GM12878 (cell line): Measurements from ENCODE around the gene PLAGL1. TPM values are rescaled to one million over a fixed set of nuclear protein-coding genes. Genes with fewer than 3 reads are reported as not detected.

ENCODE experiments used
- ATAC-seq: fragments of 200-7000 bp; cut with Tn5 transposase; 3 replicates; pipeline ENCODE4 v1.9.1; 2020; ENCODE audit warnings: mild to moderate bottlenecking, moderate library complexity
- BruUV-seq: library from RNA; stranded (reverse); fragments of 400-500 nt; replicated peaks from 2 replicates; lab custom pipeline; 2021; lab: Mats Ljungman, UMichigan
- CTCF ChIA-PET: fragments of 300-600 bp; sonication (Branson Sonifier 250); formaldehyde crosslinking; extraction: SDS; loops from one replicate; lab custom pipeline; 2021; ENCODE audit warnings: inconsistent platforms; lab: Yijun Ruan, JAX
- POLR2A ChIA-PET: fragments of 350-600 bp; formaldehyde crosslinking; extraction: SDS; loops from one replicate; lab custom pipeline; 2021; ENCODE audit warnings: inconsistent platforms; lab: Charles Lee
- RAD21 ChIA-PET: fragments of 300-600 bp; sonication (Branson Sonifier 250); formaldehyde crosslinking; loops from one replicate; lab custom pipeline; 2023; ENCODE audit warnings: antibody characterized with exemption; ENCODE audit not compliant: unreplicated experiment; lab: Charles Lee
- SMC1A ChIA-PET: fragments of 300-600 bp; sonication (Branson Sonifier 250); formaldehyde crosslinking; loops from one replicate; lab custom pipeline; 2023; ENCODE audit not compliant: unreplicated experiment, uncharacterized antibody; lab: Charles Lee
- DNase-seq: peaks from one replicate; pipeline ENCODE4 v3.0.0-alpha.2; 2011; ENCODE audit warnings: low read depth, low spot score
- FAIRE-seq: peaks from 3 replicates; lab custom pipeline; 2011; peaks lifted over from hg19 to GRCh38; lab: Jason Lieb, UNC
- H2AFZ ChIP-seq: 2 replicates; pipeline ENCODE4 v1.6.0; 2011; ENCODE audit warnings: low read depth, low read length, control low read depth; ENCODE audit not compliant: control insufficient read depth
- H3K27ac ChIP-seq: 2 replicates; pipeline ENCODE4 v1.5.1; 2011; ENCODE audit warnings: control low read depth; ENCODE audit not compliant: control insufficient read depth, insufficient read depth
- H3K27me3 ChIP-seq, 2 experiments: replicated peaks in 1 of 2; 2 replicates each; pipeline versions ENCODE4 v1.6.0 to v1.6.1; 2011; ENCODE audit warnings: low read length in 1 of 2; ENCODE audit not compliant: control insufficient read depth in 2 of 2, insufficient read depth in 2 of 2
- H3K36me3 ChIP-seq, 2 experiments: 2 replicates each; pipeline ENCODE4 v1.5.1; 2011; ENCODE audit warnings: low read length in 1 of 2; ENCODE audit not compliant: control insufficient read depth in 2 of 2, insufficient read depth in 2 of 2
- H3K4me1 ChIP-seq: 2 replicates; pipeline ENCODE4 v1.6.1; 2011; ENCODE audit warnings: mild to moderate bottlenecking, low read length, moderate library complexity, mixed read lengths; ENCODE audit not compliant: control insufficient read depth, insufficient read depth
- H3K4me2 ChIP-seq: 2 replicates; pipeline ENCODE4 v1.6.0; 2011; ENCODE audit warnings: control low read depth; ENCODE audit not compliant: control insufficient read depth, insufficient read depth
- H3K4me3 ChIP-seq: fragments of 200-600 bp; sonication (generic); 2 replicates; pipeline ENCODE4 v1.5.1; 2016
- H3K79me2 ChIP-seq: 2 replicates; pipeline ENCODE4 v1.6.0; 2011; ENCODE audit warnings: low read length; ENCODE audit not compliant: control insufficient read depth, insufficient read depth
- H3K9ac ChIP-seq: 2 replicates; pipeline ENCODE4 v1.8.0; 2011; ENCODE audit warnings: low read length, control low read depth, mixed read lengths; ENCODE audit not compliant: control insufficient read depth, insufficient read depth
- H3K9me3 ChIP-seq: replicated peaks from 3 replicates; pipeline ENCODE4 v1.5.1; 2011; ENCODE audit warnings: mild to moderate bottlenecking, low read length; ENCODE audit not compliant: control insufficient read depth, insufficient read depth
- H4K20me1 ChIP-seq: 2 replicates; pipeline ENCODE4 v1.6.0; 2011; ENCODE audit not compliant: control insufficient read depth, insufficient read depth
- FOS ChIP-seq: IDR thresholded peaks from 3 replicates; pipeline ENCODE4 v1.6.1; 2011; ENCODE audit warnings: borderline replicate concordance; ENCODE audit not compliant: insufficient read length; ENCODE audit errors: extremely low read depth
- GATAD2B ChIP-seq: fragments of 450-650 bp; conservative IDR thresholded peaks from 2 replicates; pipeline ENCODE4 v1.6.1; 2017; ENCODE audit warnings: low read depth, mild to moderate bottlenecking, moderate library complexity
- LARP7 ChIP-seq: fragments of 450-650 bp; IDR thresholded peaks from 2 replicates; pipeline ENCODE4 v1.6.1; 2017; ENCODE audit warnings: mild to moderate bottlenecking
- NFIC ChIP-seq: IDR thresholded peaks from 2 replicates; pipeline ENCODE4 v1.6.1; 2012; ENCODE audit warnings: low read depth, mild to moderate bottlenecking, inconsistent platforms, low read length, moderate library complexity
- NFXL1 ChIP-seq: fragments of 450-650 bp; IDR thresholded peaks from 2 replicates; pipeline ENCODE4 v1.6.1; 2017; ENCODE audit warnings: antibody characterized with exemption, mild to moderate bottlenecking, borderline replicate concordance
- RAD51 ChIP-seq: fragments of 450-650 bp; IDR thresholded peaks from 2 replicates; pipeline ENCODE4 v1.6.1; 2016; ENCODE audit warnings: moderate library complexity, mild to moderate bottlenecking, inconsistent platforms
- RBBP5 ChIP-seq: fragments of 200-600 bp; sonication (generic); conservative IDR thresholded peaks from 2 replicates; pipeline ENCODE4 v1.6.1; 2016
- SUPT20H ChIP-seq: IDR thresholded peaks from 2 replicates; pipeline ENCODE4 v1.6.1; 2011; ENCODE audit warnings: low read depth, mild to moderate bottlenecking, low read length, moderate library complexity, borderline replicate concordance; ENCODE audit not compliant: control insufficient read depth
- WGBS: methylation state at CpG from one replicate; pipeline ENCODE4 v1.1.6; 2016; ENCODE audit warnings: low lambda C conversion rate; ENCODE audit not compliant: insufficient replicate concordance, insufficient coverage; ENCODE audit errors: missing lambda C conversion rate; 5-methylcytosine and 5-hydroxymethylcytosine counted together
- in situ Hi-C: fragments of 300-500 bp; cut with MboI; formaldehyde crosslinking; loops from 9 replicates; pipeline ENCODE4 v1.14.3; 2018; ENCODE audit warnings: mixed read lengths
- intact Hi-C: fragments of 100-400 bp; cut with micrococcal nuclease; formaldehyde crosslinking; loops from one replicate; pipeline ENCODE4 v1.14.2; 2022; ENCODE audit not compliant: unreplicated experiment
- polyA plus RNA-seq, 11 experiments: library from polyadenylated mRNA; depleted of rRNA in 4 of 11; unstranded in 6 of 11; stranded (reverse) in 5 of 11; fragments of >200 nt; fragmentation: Nextera tagmentation in 4 of 11; fragmentation: Illumina TruSeq in 1 of 11; extraction: Ambion mirVana in 4 of 11; extraction: Trizol in 1 of 11; gene quantifications; 1 replicate in 1 of 11; 2 replicates in 10 of 11; pipeline versions ENCODE4 v1.2.1 to v1.2.3, GENCODE V29; 2011 to 2016; ENCODE audit warnings: inconsistent platforms in 2 of 11, missing spikeins in 2 of 11, low read depth in 1 of 11
- total RNA-seq, 4 experiments: library from RNA; depleted of rRNA in 3 of 4; stranded (reverse); fragments of >200 nt in 3 of 4; fragmentation: Illumina TruSeq in 1 of 4; extraction: Trizol in 1 of 4; gene quantifications; 2 replicates each; pipeline versions ENCODE4 v1.2.1 to v1.2.3, GENCODE V29; 2013 to 2021
- TF ChIP-seq, protein P1 (sequence below): IDR thresholded peaks from 2 replicates; pipeline ENCODE4 v1.6.1; 2011; ENCODE audit warnings: borderline replicate concordance, low read depth, mild to moderate bottlenecking, moderate library complexity, mixed read lengths, low read length; ENCODE audit not compliant: insufficient read depth; ENCODE audit errors: extremely low read length
- TF ChIP-seq, protein P2 (sequence below): fragments of 450-650 bp; IDR thresholded peaks from 2 replicates; pipeline ENCODE4 v1.6.1; 2017; ENCODE audit warnings: borderline replicate concordance

Gene PLAGL1
- total and polyA plus RNA-seq, 10 of the 15 experiments (the other 5 are each of a cell fraction or from before 2014, with no cell fraction given), result 2.6 to 19.1 (median 5.7) TPM

DNA sequence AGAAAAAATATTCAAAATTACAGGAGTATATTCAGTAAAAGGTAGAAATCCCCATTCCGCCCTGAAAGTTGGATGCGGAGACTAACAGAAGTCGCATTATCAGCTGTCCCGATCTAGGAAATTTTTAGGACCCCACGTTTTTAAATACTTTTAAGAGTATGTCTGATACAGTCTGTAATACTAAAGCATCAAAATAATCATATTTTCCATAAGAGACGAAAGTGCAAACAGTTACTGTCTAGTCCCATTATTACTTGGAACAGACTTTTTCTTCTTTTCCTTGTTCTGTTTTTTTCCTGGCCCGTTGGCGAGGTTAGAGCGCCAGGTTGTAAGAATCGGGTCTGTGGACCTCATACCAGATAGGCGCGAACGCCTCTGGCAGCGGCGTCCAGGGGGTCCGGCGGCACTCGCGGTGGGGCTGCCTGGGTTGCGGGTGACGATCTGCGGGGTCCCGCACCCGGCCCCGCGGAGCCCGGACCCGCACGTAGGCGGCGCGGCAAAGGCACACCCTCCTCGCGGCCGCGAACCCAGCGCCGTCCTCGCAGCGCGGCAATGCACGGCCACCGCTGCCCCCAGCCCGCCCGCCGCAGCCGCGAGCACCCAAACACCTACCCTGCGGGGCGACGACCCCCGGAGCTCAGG is 460 bp downstream of the PLAGL1 start:
- Histone ChIP-seq H3K4me3 (peak overlapping the region; percentile 57), H3K4me1 (no peaks in the 10 kb centered on the region), H3K27me3 (peaks cover 0 to 3% of the 10 kb centered on the region in 2 experiments; a peak in 2 of 4 replicates), H3K36me3 (no peaks in the 10 kb centered on the region), H3K4me2 (peak overlapping the region; percentile 46; the same call in 1 of the 2 replicates), H3K9me3 (no peaks in the 10 kb centered on the region), H4K20me1 (no peaks in the 10 kb centered on the region), H3K27ac (no peak overlapping the region), H2AFZ (peak overlapping the region; percentile 55; the same call in 1 of the 2 replicates), H3K9ac (no peak overlapping the region; the same call in 1 of the 2 replicates), H3K79me2 (no peaks in the 10 kb centered on the region)
- no TSS peak for BruUV-seq
- FAIRE-seq (no peak), DNase-seq (no peak), ATAC-seq (no peak; the same call in 2 of the 3 replicates)
- intact Hi-C loops (no loop called here), in situ Hi-C loops (loop anchor here (25.0 kb wide), 1 partner anchor 1520 kb away; no protein-coding TSS in a partner anchor)
- RAD21 ChIA-PET, result no interaction called here
- TF ChIP-seq, protein P1, sequence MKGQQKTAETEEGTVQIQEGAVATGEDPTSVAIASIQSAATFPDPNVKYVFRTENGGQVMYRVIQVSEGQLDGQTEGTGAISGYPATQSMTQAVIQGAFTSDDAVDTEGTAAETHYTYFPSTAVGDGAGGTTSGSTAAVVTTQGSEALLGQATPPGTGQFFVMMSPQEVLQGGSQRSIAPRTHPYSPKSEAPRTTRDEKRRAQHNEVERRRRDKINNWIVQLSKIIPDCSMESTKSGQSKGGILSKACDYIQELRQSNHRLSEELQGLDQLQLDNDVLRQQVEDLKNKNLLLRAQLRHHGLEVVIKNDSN, result no peak
- TF ChIP-seq RAD51 (no peak), GATAD2B (no peak), RBBP5 (no peak), LARP7 (no peak), NFXL1 (no peak), NFIC (no peak), SUPT20H (no peak), FOS (no peak)
- TF ChIP-seq, protein P2, sequence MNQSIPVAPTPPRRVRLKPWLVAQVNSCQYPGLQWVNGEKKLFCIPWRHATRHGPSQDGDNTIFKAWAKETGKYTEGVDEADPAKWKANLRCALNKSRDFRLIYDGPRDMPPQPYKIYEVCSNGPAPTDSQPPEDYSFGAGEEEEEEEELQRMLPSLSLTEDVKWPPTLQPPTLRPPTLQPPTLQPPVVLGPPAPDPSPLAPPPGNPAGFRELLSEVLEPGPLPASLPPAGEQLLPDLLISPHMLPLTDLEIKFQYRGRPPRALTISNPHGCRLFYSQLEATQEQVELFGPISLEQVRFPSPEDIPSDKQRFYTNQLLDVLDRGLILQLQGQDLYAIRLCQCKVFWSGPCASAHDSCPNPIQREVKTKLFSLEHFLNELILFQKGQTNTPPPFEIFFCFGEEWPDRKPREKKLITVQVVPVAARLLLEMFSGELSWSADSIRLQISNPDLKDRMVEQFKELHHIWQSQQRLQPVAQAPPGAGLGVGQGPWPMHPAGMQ, result no peak
- POLR2A ChIA-PET, result no interaction called here
- WGBS, result 64% methylated on average over 36 of the region's 52 CpGs
- CTCF ChIA-PET, result interaction anchor here (0.7 kb wide), 1 partner anchor 67 kb away, joined by 4 read pairs; no protein-coding TSS in a partner anchor
- SMC1A ChIA-PET, result interaction anchor here (0.7 to 1.3 kb wide), 2 partner anchors 21 to 64 kb away, joined by 3 to 4 read pairs; no protein-coding TSS in a partner anchor
